Measurements from ENCODE around the gene TXNDC8.

- TF ChIP-seq POLR2A (IDR thresholded peaks at IDR 0.05), result no peak
- TF ChIP-seq CTCF (IDR thresholded peaks at IDR 0.05), result no peak
- TF ChIP-seq EP300 (IDR thresholded peaks at IDR 0.05), result no peak
Measured at GRCh38 chr9:110357505-110357904, 19.8 kb upstream of the TXNDC8 start.
